Panc1 (cell line): ENCODE measurements around the gene TMEM52. TPM values are rescaled to one million over a fixed set of nuclear protein-coding genes. Genes with fewer than 3 reads are reported as not detected.

Experiments
- ATAC-seq: fragments of 200-7000 bp; cut with Tn5 transposase; 2 replicates; pipeline ENCODE4 v1.9.1; 2020; ENCODE audit warnings: mild to moderate bottlenecking, moderate library complexity
- BruUV-seq: library from RNA; stranded (reverse); fragments of 400-500 nt; replicated peaks from 2 replicates; lab custom pipeline; 2021; lab: Mats Ljungman, UMichigan
- CTCF ChIA-PET: fragments of 300-600 bp; sonication (Branson Sonifier 250); formaldehyde crosslinking; loops from one replicate; lab custom pipeline; 2022; ENCODE audit warnings: antibody characterized with exemption; lab: Charles Lee
- POLR2A ChIA-PET: fragments of 300-600 bp; sonication (Branson Sonifier 250); formaldehyde crosslinking; loops from one replicate; lab custom pipeline; 2022; ENCODE audit warnings: antibody characterized with exemption; lab: Charles Lee
- DNase-seq: peaks from one replicate; pipeline ENCODE4 v3.0.0-alpha.2; 2010; ENCODE audit warnings: low read depth, low spot score
- H3K27ac ChIP-seq: 2 replicates; pipeline ENCODE4 v1.5.1; 2011; ENCODE audit warnings: mild to moderate bottlenecking, low read length, inconsistent platforms
- H3K27me3 ChIP-seq: fragments of 200-500 bp; sonication (Bioruptor generic); 2 replicates; pipeline ENCODE4 v1.6.0; 2014; ENCODE audit warnings: low read length, inconsistent platforms; ENCODE audit not compliant: control insufficient read depth, insufficient read depth
- H3K36me3 ChIP-seq: fragments of 200-500 bp; sonication (Bioruptor generic); 2 replicates; pipeline ENCODE4 v1.5.1; 2014; ENCODE audit warnings: inconsistent platforms, mild to moderate bottlenecking, low read length, moderate library complexity; ENCODE audit not compliant: control insufficient read depth, insufficient read depth
- H3K4me1 ChIP-seq: 2 replicates; pipeline ENCODE4 v1.5.1; 2011; ENCODE audit warnings: inconsistent platforms, mild to moderate bottlenecking, low read length, moderate library complexity; ENCODE audit not compliant: control insufficient read depth, insufficient read depth
- H3K4me3 ChIP-seq, 2 experiments: 2 replicates each; pipeline ENCODE4 v1.5.1; 2011 to 2012; ENCODE audit warnings: low read depth in 2 of 2, low read length in 2 of 2, mild to moderate bottlenecking in 2 of 2, inconsistent platforms in 1 of 2, moderate library complexity in 1 of 2
- H3K9me3 ChIP-seq: fragments of 200-500 bp; sonication (Bioruptor generic); 2 replicates; pipeline ENCODE4 v1.5.1; 2014; ENCODE audit warnings: low read depth, mild to moderate bottlenecking, inconsistent platforms, low read length, moderate library complexity; ENCODE audit not compliant: control insufficient read depth, insufficient read depth
- POLR2AphosphoS5 ChIP-seq: IDR thresholded peaks from 2 replicates; pipeline ENCODE4 v1.6.1; 2012; ENCODE audit warnings: mild to moderate bottlenecking, low read depth, low read length, moderate library complexity
- REST ChIP-seq, 2 experiments: IDR thresholded peaks; 2 replicates each; pipeline ENCODE4 v1.6.1; 2011 to 2012; ENCODE audit warnings: low read depth in 2 of 2, control low read depth in 1 of 2, low read length in 1 of 2, mild to moderate bottlenecking in 1 of 2, moderate library complexity in 1 of 2; ENCODE audit not compliant: insufficient read depth in 1 of 2
- SIN3A ChIP-seq: IDR thresholded peaks from 2 replicates; pipeline ENCODE4 v1.6.1; 2012; ENCODE audit warnings: low read depth, mild to moderate bottlenecking, low read length, moderate library complexity, borderline replicate concordance; ENCODE audit not compliant: insufficient read depth
- TCF7L2 ChIP-seq: IDR thresholded peaks from 2 replicates; pipeline ENCODE4 v1.6.1; 2011; ENCODE audit warnings: mild to moderate bottlenecking, low read depth, low read length, inconsistent platforms
- in situ Hi-C: cut with HindIII; loops from 2 replicates; pipeline ENCODE4 v1.10.0; 2016; ENCODE audit warnings: low sequenced_read_pairs, low pct_unique_long_range_greater_than_20kb
- intact Hi-C: fragments of 100-400 bp; cut with micrococcal nuclease; formaldehyde crosslinking; loops from one replicate; pipeline ENCODE4 v1.10.0; 2022; ENCODE audit not compliant: unreplicated experiment
- total RNA-seq: library from RNA; stranded (reverse); gene quantifications from one replicate; pipeline ENCODE4 v1.2.1, GENCODE V29; 2021; ENCODE audit not compliant: unreplicated experiment
- TF ChIP-seq, protein P1 (sequence below): fragments of 450-650 bp; IDR thresholded peaks from 2 replicates; pipeline ENCODE4 v1.5.1; 2017; ENCODE audit warnings: mild to moderate bottlenecking

TMEM52 gene
- total RNA-seq, 1 experiment from 2014 or later, result 2.5 TPM

DNA sequence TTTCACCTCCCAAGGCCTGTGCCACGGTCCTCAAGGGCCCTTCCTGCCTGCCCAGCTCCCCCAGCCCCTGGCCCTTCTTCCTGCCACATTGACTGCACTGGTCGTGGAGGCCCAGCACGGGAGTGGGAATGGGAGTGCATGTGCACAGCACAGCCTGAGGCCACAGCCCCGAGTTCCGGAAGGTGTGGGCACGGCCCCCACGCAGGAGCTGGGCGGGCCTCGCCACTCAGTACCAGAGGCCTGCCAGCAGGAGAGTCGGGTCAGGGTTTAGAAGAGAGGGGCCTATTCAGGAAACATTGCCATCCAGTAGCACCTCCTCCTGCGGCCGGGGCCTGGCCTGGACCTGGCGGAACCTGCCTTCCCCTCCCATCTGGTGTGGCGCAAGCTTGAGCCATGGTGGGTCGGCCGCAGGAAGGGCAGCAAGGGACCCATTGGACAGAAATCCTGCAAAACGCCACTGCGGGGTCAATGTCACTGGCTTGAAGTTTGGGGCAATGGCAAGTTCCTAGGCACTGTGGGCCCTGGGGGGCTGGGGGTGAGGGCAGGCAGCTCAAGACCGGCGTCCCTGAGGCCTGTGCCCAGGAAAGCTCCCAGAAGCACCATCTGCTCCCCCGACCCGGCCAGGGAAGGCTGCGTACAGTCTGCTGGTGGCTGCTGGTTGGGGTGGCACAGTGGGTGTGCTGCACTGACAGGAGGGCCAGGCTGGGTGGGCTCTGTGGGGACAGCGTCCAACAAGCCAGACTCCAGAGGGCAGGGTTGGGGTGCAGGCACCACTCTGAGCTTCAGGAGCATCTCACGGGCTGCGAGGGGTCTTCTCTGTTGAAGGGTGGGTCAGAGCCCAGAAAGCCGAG is 1.8 kb upstream of the TMEM52 start:
- intact Hi-C loops (no loop called here), in situ Hi-C loops (no loop called here)
- H3K27ac ChIP-seq, result no peak overlapping the region
- CTCF ChIA-PET, result no interaction called here
- H3K36me3 ChIP-seq, result no peaks in the 10 kb centered on the region
- H3K27me3 ChIP-seq, result no peaks in the 10 kb centered on the region
- POLR2A ChIA-PET, result no interaction called here
- DNase-seq (no peak), ATAC-seq (no peak)
- no TSS peak for BruUV-seq
- no peak overlapping the region for H3K4me3 ChIP-seq
- no peaks in the 10 kb centered on the region for H3K9me3 ChIP-seq
- H3K4me1 ChIP-seq, result no peaks in the 10 kb centered on the region
- TF ChIP-seq TCF7L2 (no peak), POLR2AphosphoS5 (no peak), REST (IDR thresholded peaks at IDR 0.05; ENCODE audit: insufficient read depth in 1 of 2, low read depth in 2 of 2, low read length in 1 of 2) (no peak), SIN3A (no peak)
- TF ChIP-seq, protein P1, sequence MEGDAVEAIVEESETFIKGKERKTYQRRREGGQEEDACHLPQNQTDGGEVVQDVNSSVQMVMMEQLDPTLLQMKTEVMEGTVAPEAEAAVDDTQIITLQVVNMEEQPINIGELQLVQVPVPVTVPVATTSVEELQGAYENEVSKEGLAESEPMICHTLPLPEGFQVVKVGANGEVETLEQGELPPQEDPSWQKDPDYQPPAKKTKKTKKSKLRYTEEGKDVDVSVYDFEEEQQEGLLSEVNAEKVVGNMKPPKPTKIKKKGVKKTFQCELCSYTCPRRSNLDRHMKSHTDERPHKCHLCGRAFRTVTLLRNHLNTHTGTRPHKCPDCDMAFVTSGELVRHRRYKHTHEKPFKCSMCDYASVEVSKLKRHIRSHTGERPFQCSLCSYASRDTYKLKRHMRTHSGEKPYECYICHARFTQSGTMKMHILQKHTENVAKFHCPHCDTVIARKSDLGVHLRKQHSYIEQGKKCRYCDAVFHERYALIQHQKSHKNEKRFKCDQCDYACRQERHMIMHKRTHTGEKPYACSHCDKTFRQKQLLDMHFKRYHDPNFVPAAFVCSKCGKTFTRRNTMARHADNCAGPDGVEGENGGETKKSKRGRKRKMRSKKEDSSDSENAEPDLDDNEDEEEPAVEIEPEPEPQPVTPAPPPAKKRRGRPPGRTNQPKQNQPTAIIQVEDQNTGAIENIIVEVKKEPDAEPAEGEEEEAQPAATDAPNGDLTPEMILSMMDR, result no peak

DNA sequence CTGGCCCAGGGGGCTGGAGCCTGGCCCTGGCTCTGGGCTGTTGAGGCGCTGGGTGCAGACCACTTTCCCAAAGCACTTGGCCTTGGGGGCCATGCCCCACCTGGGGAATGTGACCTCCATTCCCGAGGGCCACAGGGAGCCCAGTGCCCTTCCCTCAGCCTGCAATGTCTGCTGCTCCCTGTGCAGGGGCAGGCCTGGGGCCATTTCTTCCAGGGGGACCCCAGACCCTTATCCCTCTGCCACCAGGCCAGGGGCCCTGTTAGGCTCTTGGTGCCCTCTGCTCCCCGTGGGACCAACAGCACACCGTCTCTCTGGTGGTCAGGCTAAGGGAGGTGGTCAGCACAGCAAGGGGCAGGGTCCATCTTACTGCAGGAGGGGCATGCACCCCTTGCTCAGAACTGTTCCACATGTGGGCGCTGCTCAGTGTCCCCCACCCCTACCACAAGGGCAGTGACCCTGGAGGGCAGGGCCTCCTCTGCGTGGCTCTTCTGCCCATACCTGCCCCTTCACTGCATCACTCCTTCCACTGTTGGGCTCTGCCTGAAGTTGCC is 1.1 kb upstream of the TMEM52 start:
- Histone ChIP-seq H3K27me3 (no peaks in the 10 kb centered on the region), H3K36me3 (no peaks in the 10 kb centered on the region), H3K4me1 (no peaks in the 10 kb centered on the region), H3K4me3 (peak overlapping the region; percentile 56 to 58), H3K27ac (peak overlapping the region; percentile 66; the same call in 1 of the 2 replicates), H3K9me3 (no peaks in the 10 kb centered on the region)
- ATAC-seq (no peak), DNase-seq (no peak)
- BruUV-seq, result no TSS peak
- ChIA-PET POLR2A (interaction anchor here (0.5 kb wide), 1 partner anchor 15 kb away, joined by 4 read pairs; no protein-coding TSS in a partner anchor), CTCF (no interaction called here)
- in situ Hi-C loops (no loop called here), intact Hi-C loops (no loop called here)
- no peak for TF ChIP-seq SIN3A
- TF ChIP-seq REST (IDR thresholded peaks at IDR 0.05; ENCODE audit: insufficient read depth in 1 of 2, low read depth in 2 of 2, low read length in 1 of 2), result no peak
- TF ChIP-seq TCF7L2, result no peak
- TF ChIP-seq POLR2AphosphoS5, result no peak
- TF ChIP-seq, protein P1, result no peak
